GM18519 (cell line): ENCODE results near the gene TENM4.

Experiments used
- ATAC-seq: cut with Tn5 transposase; IDR thresholded peaks from one replicate; pipeline ENCODE4 v1.9.1; 2021; ENCODE audit warnings: mild to moderate bottlenecking, moderate library complexity; ENCODE audit not compliant: unreplicated experiment, low FRiP score

Gene TENM4

DNA sequence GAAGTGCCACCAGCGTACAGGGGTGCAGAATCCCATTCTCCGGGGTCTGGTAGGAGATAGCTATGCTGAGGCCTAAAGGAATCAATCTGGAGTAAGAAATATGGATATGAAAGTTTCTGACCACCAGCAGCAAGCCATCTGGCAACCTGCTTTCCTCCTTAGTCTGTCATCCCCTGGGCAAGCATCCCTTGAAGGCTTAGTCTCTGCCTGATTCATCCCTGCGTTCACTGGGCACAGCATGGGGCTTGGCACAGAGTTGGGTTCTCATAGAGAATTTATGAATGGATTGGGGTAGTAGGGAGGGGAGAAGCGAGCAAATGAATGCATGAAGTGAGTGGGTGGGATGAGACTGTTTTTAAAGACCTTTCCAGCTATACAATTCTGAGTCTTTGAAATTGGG lies 780.4 kb downstream of the TENM4 start:
- no peak for ATAC-seq

DNA sequence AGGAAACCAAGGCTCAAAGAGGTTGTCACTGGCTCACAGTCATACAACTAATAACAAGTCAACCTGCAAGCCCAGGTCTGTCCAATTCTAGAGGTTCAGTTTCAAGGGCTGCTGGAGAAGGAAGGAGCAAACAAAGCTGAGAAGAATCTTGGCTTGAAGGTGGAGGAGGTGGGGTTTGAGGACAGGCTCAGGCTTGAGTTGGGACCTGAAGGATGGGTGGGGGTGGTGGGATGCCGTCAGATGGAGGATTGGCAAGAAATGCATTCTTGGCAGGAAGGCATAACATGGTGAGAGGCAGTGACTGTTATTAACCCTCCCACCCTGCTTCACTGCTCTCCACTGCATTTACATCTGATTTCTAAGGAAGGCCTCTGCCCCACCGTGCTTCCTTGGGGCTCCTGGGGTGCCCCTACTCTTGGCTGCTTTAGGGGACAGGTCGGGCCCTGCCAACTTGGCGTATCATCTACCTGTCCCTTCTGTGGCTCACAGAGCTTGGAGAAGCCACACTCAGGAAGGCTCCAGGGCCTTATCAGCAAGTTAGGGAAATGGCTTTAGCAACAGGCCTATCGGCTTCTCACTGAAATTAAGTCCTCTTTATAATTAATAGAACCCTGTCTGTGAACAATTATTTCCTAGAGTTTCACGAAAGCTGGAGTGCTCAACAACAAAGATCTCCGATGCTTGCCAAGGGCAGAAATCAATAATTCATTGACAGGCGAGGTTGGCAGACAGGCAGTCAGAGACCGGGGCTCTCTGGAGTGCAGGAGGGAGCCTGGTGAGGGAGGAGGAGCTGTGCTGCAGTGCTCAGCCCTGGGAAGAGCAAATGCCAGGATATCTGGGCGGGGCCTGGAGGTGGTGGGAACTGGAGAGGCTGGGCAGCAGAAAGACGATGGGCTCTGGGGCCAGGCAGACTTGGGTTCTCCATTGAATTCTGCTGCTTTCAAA lies 781.2 kb downstream of the TENM4 start:
- no peak for ATAC-seq

DNA sequence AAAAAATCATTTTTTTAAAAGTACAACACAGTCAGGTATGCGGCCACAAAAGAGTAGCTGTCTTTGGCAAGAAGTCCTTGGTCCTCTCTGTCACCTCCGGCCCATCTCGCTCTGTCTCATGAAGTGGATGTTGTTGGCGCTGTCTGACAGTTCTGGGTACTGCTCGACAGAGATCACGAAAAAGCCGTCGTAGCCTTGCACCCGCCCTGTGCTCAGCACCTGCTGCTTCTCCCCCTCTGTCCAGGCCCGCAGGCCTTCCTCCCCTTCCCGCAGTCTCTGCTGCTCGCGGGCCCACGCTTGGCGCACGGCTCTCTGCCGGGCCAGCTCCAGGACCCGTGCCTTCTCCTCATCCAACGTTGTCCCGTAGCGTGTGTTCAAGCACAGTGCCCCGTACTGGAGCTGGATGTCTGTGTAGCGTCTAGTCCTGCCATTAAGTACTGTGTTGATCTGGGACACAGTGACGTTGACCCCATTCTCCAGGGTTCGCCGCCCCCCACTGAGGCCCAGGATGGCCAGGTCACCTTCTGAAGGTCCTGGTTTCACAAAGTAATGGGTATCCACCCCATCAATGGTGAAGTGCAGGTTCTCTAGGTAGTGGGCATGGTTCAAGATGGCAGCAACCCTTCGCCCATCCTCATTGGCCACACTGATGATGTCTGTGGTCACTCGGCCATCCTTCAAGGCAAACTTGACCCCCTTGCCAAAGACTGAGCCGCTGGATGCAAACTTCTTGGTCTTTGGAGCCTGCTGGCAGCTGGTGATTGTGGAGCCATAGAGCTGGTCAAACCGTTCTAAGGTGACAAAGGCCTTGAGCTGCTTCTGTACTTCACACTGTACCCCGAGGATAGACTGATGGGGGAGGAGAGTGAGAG lies 782.6 kb downstream of the TENM4 start:
- no peak for ATAC-seq

DNA sequence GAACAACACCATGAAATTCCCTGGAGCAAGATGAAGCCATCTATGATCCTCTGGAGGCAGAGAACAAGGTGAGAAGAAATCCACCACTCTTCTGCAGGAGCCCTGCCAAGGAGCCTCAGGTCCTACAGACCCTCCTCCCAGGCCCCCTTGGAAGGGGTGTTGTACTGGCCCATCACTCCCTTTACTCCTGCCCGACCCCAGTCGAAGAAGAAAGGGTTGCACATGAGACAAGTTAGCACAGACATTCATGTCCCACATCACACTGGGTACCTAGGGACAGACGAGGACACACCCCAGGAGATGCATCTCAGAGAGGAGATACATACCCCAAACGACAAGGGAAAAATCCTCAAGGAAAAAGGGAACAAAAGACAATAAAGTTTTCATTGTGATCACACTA lies 783.4 kb downstream of the TENM4 start:
- no peak for ATAC-seq

DNA sequence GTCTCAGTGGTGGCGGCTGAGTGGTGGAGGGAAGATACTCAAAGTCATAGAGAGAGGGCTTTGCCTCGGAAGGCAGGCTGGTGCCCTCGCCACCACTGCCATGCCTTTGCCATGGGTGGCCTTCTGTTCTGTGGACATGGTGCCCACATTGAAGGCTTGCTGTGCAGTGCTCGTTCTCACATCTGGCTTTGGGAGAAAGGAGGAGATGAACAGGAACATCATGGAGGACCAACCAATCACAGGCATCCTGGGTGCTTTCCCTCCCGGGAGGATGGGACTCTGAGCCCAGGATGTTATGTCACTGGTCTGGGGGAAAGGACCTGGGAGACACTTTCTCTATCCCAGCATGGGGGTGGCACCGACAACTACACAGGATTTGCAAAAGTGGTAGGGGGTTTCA lies 783.8 kb downstream of the TENM4 start:
- ATAC-seq, result no peak

DNA sequence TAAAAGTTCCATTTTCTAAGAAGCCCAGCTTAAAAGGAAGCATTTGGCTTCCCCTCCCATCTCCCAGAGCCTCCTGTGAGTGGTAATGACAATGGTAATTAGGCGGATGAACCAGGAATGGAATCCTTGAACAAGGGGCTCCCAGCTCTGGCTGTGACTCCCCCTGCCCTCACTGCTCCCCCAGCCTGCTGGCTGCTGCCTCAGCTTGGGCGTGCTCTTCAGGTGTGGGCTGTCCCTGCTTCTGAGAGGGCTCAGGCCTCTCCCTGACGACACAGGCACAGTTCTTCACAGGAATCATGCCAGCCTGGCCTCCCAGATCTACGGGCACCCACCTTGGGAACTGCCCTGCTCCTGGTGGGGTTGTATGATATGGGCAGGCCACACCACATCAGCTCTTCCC lies 784.5 kb downstream of the TENM4 start:
- no peak for ATAC-seq

DNA sequence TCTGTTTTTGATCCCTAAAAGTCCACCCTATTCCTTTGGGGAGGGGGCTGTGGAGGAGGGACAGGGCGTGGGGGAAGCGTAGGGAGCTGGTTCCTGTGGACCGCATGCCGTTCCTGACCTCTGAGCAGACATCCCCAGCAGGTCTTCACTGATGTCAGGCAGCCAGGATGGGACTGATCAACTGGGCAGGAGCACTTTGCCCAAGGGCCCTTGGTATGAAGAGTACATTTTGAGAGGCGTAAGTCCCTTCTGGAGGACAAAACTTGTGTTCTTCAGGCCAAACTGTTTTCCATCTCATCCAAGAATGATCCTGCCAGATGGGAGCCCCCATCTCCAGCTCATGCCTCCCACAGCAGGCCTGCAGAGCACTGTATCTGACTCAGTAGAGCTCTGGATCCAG lies 785.3 kb downstream of the TENM4 start:
- no peak for ATAC-seq

DNA sequence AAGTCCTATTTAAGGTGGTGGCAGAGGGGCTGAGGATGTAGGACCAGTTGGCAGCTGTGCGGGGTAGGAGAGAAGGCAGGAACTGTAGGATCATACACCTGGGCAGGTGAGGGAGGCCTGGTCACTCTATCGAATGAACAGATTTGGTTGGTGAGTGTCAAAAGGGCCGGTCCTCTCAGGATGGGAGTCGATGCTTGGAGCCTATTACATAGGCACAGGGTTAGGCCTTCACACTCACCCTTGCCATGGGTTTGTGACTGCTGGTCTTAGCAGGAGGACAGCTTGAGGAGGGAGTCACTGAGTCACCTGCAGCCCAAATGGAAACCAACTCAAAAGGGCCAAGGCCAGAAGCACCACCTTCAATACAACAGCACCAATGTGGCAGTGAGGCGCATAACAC lies 786.0 kb downstream of the TENM4 start:
- ATAC-seq, result no peak

DNA sequence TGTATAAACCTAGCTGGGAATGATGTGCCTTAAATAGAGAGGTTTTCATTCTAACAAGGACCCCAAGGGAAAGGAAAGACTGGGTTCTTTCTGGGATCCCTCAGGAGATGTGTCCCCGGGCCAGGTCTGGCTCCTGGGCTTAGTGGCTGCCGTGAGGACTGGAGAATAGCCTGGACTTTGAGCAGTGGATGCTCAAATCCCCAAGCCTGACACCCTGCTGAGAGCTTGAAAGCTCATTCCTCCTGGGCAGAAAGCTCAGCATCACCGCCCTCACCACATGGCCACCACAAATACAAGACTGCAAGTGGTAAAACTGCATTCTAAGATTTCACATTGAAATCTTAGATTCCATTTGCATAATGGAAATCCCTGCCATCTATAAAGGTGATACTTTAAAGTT lies 786.8 kb downstream of the TENM4 start:
- ATAC-seq, result no peak

DNA sequence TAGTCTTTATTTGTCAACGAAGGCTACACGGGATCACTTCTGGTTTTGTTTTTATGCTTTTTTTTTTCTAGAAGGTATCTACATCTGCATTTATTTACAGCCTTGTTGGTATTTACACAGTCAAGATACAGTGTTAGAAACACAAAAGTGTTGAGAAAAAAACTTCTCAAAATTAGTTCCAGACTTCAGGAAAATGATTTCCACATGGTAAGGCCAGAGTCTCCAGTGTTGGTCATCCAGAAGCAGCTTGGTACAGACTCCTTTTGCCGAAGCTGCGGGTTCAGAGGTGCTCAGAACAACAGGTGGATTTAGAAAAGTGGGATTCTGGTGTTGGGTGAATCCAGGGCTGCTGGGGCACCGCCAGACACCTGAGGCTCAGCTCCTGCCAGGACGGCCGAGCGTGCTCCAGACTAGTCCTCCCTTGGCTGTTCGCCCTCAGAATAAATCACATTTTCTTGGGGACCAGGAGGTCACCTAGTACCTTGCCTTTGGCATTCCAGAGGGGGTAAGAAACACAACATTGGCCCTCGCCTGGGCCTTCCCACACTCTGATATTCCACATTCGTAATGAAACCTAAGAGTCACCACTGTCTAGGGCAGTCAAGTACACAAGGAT lies 787.4 kb downstream of the TENM4 start:
- no peak for ATAC-seq

DNA sequence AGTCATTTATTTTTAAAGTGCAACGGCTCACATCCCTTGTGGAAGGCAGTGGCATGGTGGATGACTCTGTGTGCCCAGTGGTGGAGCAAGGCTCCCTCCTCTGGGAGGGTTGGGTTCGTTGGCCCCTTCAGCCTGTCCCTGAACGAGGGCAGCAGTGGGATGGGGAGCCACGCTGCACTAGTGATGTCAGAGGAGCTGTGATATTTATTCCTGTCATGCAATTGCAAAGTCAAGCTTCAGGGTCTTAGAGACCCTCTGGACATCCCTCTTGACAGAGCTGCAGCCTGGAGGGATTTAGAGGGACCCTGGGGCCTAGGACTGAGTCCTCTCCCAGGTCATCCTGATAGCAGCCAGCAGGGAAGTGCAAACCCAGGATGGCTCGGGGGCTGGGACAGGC lies 788.0 kb downstream of the TENM4 start:
- no peak for ATAC-seq

DNA sequence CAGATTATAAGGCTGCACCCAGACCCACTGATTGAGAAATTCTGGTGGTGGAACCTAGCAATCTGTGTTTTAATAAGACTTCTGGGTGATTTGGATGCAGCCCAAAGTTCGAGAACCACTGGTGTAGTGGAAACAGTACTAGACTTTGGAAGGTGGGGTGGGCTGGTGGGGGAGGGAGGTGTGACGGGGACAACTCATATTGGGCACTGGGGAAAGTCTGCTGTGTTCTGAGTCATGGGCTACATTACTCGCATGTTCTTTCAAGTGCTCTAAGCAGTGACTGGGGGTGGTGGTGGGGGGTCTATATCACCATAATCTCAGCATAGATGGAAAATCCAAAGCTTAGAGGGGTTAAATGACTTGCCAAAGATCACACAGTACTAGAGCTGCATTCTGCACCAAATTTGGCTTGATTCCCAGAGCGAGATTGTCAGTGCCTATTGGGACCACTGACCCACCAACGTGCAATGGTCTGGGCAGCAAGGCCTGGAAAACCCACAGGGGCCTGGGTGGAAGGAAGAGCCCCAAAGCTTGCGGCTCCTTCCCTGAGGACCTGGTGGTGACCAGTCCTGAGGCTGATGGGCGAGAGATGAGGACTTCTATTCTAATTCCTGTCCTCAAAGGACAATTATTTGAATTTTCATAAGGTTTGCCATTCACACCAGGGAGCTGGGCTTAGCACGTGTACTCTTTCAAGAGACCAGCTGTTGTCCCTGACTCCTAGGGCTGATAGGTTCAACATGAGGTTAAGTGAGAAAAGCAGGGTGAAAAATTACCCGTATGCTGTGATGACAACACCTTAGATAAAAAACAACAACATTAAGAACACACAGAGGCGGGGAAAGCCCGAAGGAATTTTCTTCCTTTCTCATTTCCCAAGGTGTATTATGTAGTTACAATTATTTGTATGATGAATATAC lies 788.6 kb downstream of the TENM4 start:
- no peak for ATAC-seq

DNA sequence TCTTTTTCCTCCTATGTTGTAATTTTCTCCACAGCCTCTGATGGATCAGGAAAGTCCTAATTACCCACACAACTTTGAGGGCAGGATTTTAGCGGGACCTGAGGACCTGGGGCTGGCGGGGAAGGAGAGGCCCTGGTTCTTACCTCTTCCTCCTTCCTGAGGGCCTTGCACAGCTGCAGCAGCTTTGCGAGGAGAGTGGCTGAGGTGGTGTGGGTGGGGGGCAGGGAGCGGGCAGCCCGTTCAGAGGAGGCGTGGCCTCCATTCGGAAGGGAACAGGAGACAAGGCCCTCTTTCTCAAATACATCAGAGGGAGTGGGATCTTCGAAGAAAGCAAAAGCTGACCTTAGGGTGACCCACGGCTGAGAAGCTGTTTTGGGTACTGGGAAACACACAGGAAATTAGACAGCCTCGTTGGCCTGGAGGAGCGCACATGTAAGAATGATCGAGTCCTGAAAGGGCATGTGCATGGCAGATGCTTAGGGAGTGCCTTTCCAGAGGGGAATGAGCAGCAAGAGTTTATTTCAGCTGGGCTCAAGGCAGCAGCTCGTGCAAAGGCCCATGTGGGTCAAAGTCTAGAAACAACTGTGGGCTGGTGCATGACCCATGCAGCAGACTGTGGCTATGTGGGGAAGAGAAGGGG lies 789.6 kb downstream of the TENM4 start:
- no peak for ATAC-seq

DNA sequence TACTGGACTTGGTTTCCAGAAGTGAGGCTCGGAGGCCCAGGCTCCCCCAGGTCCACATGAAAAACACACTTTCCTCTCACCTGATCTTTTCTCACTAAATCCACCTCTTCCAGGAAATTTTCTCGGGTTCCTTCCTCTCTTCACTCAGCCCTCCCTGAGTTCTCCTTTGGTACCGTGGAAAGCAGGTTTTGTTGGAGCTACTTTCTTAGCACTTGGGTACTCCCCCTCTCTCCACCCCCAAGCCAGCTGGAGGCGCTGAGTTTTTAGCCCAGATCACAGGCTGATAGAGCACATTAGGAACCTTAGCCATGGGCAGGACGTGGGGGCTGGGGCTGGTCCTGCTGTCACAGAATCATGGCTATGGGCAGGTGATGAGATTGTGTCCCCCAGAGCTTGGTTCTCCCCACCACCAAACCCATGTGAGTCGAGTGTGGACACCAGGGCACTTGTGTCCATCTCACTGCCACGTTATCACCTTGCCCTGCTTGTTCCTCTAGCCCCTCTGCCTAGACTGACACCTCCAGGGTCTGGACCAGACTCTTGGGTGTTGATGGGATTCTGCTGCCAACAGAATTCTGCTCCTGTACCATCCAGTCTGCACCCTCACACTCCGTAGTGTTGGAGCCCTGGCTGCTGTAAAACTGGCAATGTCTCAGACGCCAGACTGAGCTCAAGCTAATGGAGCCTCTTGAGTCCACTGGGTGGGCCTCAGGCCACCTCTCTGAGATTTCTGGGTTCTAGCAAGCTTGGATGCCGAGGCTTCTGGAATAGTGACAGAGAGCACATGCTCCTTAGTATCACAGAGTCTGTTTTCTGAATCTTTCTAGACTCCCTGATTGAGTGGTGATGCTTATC lies 791.2 kb downstream of the TENM4 start:
- no peak for ATAC-seq

DNA sequence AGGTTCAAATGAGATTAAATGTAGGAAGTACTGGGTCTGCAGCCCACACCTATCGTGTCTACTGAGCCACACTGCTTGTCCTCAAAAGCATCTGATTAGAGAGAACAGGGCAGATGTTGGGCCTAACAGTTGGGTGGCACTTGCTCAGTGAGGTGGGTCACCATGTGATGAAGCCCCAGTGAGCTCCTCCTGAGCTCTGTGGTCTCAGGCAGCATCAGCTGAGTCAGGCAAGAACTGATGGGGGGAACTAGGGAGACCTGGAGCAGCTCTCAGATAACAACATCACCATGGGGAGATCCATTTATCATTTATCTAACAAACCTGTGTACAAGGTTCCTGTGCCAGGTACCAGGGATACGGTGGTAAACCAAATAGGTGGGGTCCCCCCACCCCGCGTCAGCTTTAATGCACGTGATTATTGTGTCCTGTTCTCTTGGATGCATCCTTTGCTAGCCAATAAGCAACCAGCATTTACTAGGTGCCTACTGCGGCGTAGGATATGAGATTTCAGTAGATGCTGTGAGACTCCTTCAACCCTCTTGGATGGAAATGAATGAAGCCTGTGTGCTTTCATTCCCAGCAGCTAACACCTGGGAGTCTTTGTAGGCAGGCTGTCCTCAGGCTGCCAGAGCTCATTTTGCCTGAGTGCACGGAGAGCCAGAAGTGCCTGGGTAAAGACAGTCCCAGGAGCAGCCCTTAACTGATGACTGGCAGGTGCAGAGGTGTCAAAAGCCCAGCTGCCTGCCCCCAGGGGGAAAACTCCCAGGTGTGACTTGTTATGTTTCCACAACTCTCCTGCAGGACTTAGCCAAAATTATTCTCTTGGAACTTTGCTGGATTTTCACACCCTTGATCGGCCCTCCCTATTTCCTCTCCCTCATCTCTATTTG lies 792.6 kb downstream of the TENM4 start:
- ATAC-seq, result no peak

DNA sequence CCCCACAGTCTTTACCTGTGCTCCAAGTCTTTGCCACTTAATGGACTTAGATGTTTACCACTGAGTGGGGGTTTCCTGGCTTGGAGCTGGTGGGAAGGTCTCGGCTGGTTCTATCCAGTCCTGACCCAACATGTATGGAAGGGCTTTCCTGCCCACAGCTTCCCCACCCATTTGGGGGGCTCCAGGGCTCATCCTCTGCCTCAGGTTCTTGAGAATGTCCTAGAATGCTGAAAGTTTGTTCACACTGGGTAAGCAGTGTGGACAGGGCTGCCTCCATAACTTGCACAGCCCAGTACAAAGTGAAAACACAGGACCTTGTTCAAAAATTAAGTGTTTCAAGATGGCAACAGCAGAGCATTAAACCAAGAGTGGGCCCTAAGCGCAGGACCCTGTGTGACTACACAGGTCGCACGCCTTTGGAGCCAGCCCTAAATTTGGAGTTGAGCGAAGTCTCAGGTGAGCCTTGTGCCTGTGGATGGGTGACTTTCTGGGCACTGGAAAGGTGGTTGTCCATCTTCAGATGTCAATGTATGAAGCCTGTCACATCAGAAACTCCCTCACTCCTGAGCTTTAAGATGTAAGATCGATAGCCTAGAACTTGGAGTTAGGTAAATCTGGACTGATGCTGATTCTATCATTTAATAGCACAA lies 793.4 kb downstream of the TENM4 start:
- ATAC-seq, result no peak

DNA sequence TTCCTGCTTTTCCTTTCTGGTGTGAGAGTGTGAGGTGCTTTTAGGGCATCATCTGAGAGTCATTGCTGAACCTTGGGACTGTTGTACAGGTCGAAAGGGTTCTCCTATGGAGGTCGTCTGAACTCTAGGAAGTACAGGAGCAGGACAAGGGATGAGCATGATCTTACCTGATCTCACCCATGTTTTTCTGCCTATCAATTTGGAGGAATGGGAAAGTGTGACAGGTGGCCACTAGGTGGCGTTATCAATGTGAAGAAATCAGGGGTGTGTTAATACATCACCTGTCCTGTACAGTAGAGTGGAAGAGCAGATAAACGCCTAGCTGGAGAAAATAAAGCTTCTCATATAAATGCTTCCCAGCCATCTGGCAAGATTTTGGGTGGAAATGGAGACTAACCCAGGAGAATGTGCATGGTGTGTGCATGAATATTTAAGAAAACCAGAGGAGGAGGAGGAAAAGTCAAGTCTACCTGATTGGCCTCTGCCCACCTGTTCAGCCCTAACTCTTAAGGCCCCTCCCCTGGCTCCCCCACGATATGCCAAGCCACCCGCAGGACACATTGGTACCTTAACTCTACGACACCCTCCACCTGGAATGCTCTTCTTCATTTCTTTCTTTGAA lies 794.2 kb downstream of the TENM4 start:
- ATAC-seq, result no peak
